HG02571 (cell line): ENCODE data around the gene EIF3K.
"Not testable (repeated sequence)": the region's sequence is repeated elsewhere in the genome, so short reads cannot be mapped to it uniquely, and the experiment has no call there.

Experiments used
- ATAC-seq: cut with Tn5 transposase; IDR thresholded peaks from one replicate; pipeline ENCODE4 v1.9.1; 2021; ENCODE audit warnings: mild to moderate bottlenecking, moderate library complexity; ENCODE audit not compliant: unreplicated experiment

The EIF3K gene

GRCh38 chr19:38617764-38618589, 1.0 kb upstream of the EIF3K start, which contains the start of gene MAP4K1:
TSS of gene MAP4K1 (minus strand) at chr19:38617953. CDS start at chr19:38617895, 58 bp downstream.
- ATAC-seq, result peak; percentile 37

- no peak for ATAC-seq
Measured at GRCh38 chr19:38619361-38620174, 580 bp downstream of the EIF3K start.

GRCh38 chr19:38624822-38625221, 5.8 kb downstream of the EIF3K start:
- no peak for ATAC-seq

- no peak for ATAC-seq
Measured at GRCh38 chr19:38626401-38626800, 7.4 kb downstream of the EIF3K start.

- no peak for ATAC-seq
Measured at GRCh38 chr19:38629568-38629967, 10.6 kb downstream of the EIF3K start.

- ATAC-seq, result not testable (repeated sequence)
Measured at GRCh38 chr19:38631301-38631700, 12.3 kb downstream of the EIF3K start.

GRCh38 chr19:38631811-38632475, 13.0 kb downstream of the EIF3K start:
- ATAC-seq, result not testable (repeated sequence)

- no peak for ATAC-seq
Measured at GRCh38 chr19:38632476-38633213, 13.7 kb downstream of the EIF3K start.

GRCh38 chr19:38634757-38635482, 15.9 kb downstream of the EIF3K start:
- no peak for ATAC-seq

- ATAC-seq, result no peak
Measured at GRCh38 chr19:38635483-38636399, 16.8 kb downstream of the EIF3K start.

GRCh38 chr19:38638461-38638860, 19.5 kb downstream of the EIF3K start:
- no peak for ATAC-seq

- ATAC-seq, result no peak
Measured at GRCh38 chr19:38639679-38640078, 20.7 kb downstream of the EIF3K start.

GRCh38 chr19:38640368-38640767, 21.4 kb downstream of the EIF3K start:
- ATAC-seq, result no peak

- no peak for ATAC-seq
Measured at GRCh38 chr19:38642176-38642575, 23.2 kb downstream of the EIF3K start.

- ATAC-seq, result no peak
Measured at GRCh38 chr19:38644719-38645118, 25.7 kb downstream of the EIF3K start.

GRCh38 chr19:38647368-38647965, 28.5 kb downstream of the EIF3K start, which contains the start of gene ACTN4:
TSS of gene ACTN4 (plus strand) at chr19:38647649. CDS start at chr19:38647746, 97 bp downstream.
- peak; percentile 85 for ATAC-seq

GRCh38 chr19:38647966-38648768, 29.2 kb downstream of the EIF3K start:
- no peak for ATAC-seq
